Vagina (tissue), 2 donors: ENCODE measurements around the gene MFAP2. TPM values are rescaled to one million over a fixed set of nuclear protein-coding genes. Genes with fewer than 3 reads are reported as not detected.
"Not testable (repeated sequence)": the region's sequence is repeated elsewhere in the genome, so short reads cannot be mapped to it uniquely, and the experiment has no call there.

ENCODE experiments used
- DNase-seq, 2 donors: peaks; one replicate each; pipeline ENCODE4 v3.0.0-alpha.2; 2017; ENCODE audit errors: extremely low spot score in 2 of 2
- H3K27ac ChIP-seq: fragments of 200-600 bp; sonication (generic); one replicate; pipeline ENCODE4 v1.5.1; 2019
- H3K27me3 ChIP-seq: fragments of 200-600 bp; sonication (generic); one replicate; pipeline ENCODE4 v1.5.1; 2019
- H3K36me3 ChIP-seq, 2 donors: fragments of 200-600 bp; sonication (generic); one replicate each; pipeline ENCODE4 v1.5.1; 2017 to 2019
- H3K4me1 ChIP-seq: fragments of 200-600 bp; sonication (generic); one replicate; pipeline ENCODE4 v1.5.1; 2019
- H3K4me3 ChIP-seq, 2 donors: fragments of 200-600 bp; sonication (generic); 1 replicate in 1 of 2; 2 replicates in 1 of 2; pipeline ENCODE4 v1.5.1; 2016 to 2019
- H3K9me3 ChIP-seq: fragments of 200-600 bp; sonication (generic); one replicate; pipeline ENCODE4 v1.5.1; 2019
- CTCF ChIP-seq, 3 experiments: fragments of 450-650 bp in 2 of 3; fragments of 200-600 bp in 1 of 3; sonication (generic) in 1 of 3; IDR thresholded peaks; one replicate each; pipeline ENCODE4 v1.5.1; 2017 to 2019; ENCODE audit warnings: antibody characterized with exemption in 3 of 3, mild to moderate bottlenecking in 2 of 3, moderate library complexity in 2 of 3
- POLR2A ChIP-seq, 2 donors: fragments of 450-650 bp; IDR thresholded peaks; one replicate each; pipeline ENCODE4 v1.6.1; 2017; ENCODE audit warnings: antibody characterized with exemption in 2 of 2, mild to moderate bottlenecking in 2 of 2, moderate library complexity in 2 of 2
- POLR2AphosphoS5 ChIP-seq, 2 donors: sonication (generic); formaldehyde crosslinking; IDR thresholded peaks; one replicate each; pipeline ENCODE4 v1.9.0; 2017; ENCODE audit warnings: antibody characterized with exemption in 2 of 2, mild to moderate bottlenecking in 2 of 2, low read depth in 1 of 2; ENCODE audit not compliant: insufficient read depth in 1 of 2
- intact Hi-C: fragments of 100-400 bp; cut with DNase I; formaldehyde crosslinking; loops from one replicate; pipeline ENCODE4 v1.15.1; 2023
- total RNA-seq: library from RNA; depleted of rRNA; stranded (reverse); fragments of >200 nt; gene quantifications from one replicate; pipeline ENCODE4 v1.2.3, GENCODE V29; 2016

The MFAP2 gene
- total RNA-seq, 1 donor from 2014 or later: 51.1 TPM

GRCh38 chr1:16965486-16966067, 14.8 kb downstream of the MFAP2 start:
- intact Hi-C loops: no loop called here
- no peak overlapping the region for H3K27ac ChIP-seq
- TF ChIP-seq CTCF (IDR thresholded peaks at IDR 0.05) (no peak), POLR2AphosphoS5 (IDR thresholded peaks at IDR 0.05; ENCODE audit: insufficient read depth in 1 of 2, low read depth in 1 of 2) (no peak), POLR2A (IDR thresholded peaks at IDR 0.05) (no peak)
- H3K4me1 ChIP-seq: peaks cover 16% of the 10 kb centered on the region
- DNase-seq: no peak
- H3K9me3 ChIP-seq: no peaks in the 10 kb centered on the region
- H3K4me3 ChIP-seq: no peak overlapping the region
- H3K27me3 ChIP-seq: no peaks in the 10 kb centered on the region
- peaks cover 0 to 10% of the 10 kb centered on the region in 2 donors for H3K36me3 ChIP-seq

GRCh38 chr1:16964169-16964568, 16.3 kb downstream of the MFAP2 start:
- H3K27me3 ChIP-seq, intact Hi-C loops, H3K27ac ChIP-seq, H3K4me3 ChIP-seq, H3K9me3 ChIP-seq, DNase-seq: not testable (repeated sequence)
- Histone ChIP-seq H3K36me3 (peaks cover 0 to 10% of the 10 kb centered on the region in 2 donors), H3K4me1 (peaks cover 16% of the 10 kb centered on the region)

- H3K4me3 ChIP-seq: peak overlapping the region; percentile 38 to 81
Measured at GRCh38 chr1:16961297-16962133, 18.9 kb downstream of the MFAP2 start.

GRCh38 chr1:16960560-16961296, 19.7 kb downstream of the MFAP2 start:
- no peak for DNase-seq
- H3K4me3 ChIP-seq: peak overlapping the region; percentile 38 to 81
- H3K36me3 ChIP-seq: peaks cover 0 to 12% of the 10 kb centered on the region in 2 donors
- H3K27ac ChIP-seq: peak overlapping the region; percentile 21
- H3K9me3 ChIP-seq: no peaks in the 10 kb centered on the region
- TF ChIP-seq CTCF (IDR thresholded peaks at IDR 0.05) (peak in 2 of 3 experiments; percentile 25 to 66), POLR2AphosphoS5 (IDR thresholded peaks at IDR 0.05; ENCODE audit: insufficient read depth in 1 of 2, low read depth in 1 of 2) (peak in 1 of 2 donors; percentile 31), POLR2A (IDR thresholded peaks at IDR 0.05) (no peak)
- no peaks in the 10 kb centered on the region for H3K27me3 ChIP-seq
- H3K4me1 ChIP-seq: no peaks in the 10 kb centered on the region
- intact Hi-C loops: no loop called here

More at GRCh38 chr1:16961297-16962133, 18.9 kb downstream of the MFAP2 start:
- peaks cover 2% of the 10 kb centered on the region for H3K4me1 ChIP-seq
- no peaks in the 10 kb centered on the region for H3K9me3 ChIP-seq
- DNase-seq: no peak
- no peaks in the 10 kb centered on the region for H3K27me3 ChIP-seq
- intact Hi-C loops: no loop called here
- H3K27ac ChIP-seq: peak overlapping the region; percentile 21
- TF ChIP-seq POLR2AphosphoS5 (IDR thresholded peaks at IDR 0.05; ENCODE audit: insufficient read depth in 1 of 2, low read depth in 1 of 2) (no peak), CTCF (IDR thresholded peaks at IDR 0.05) (no peak), POLR2A (IDR thresholded peaks at IDR 0.05) (no peak)
- peaks cover 0 to 13% of the 10 kb centered on the region in 2 donors for H3K36me3 ChIP-seq

- H3K4me1 ChIP-seq: no peaks in the 10 kb centered on the region
- no peak overlapping the region for H3K4me3 ChIP-seq
- intact Hi-C loops: loop anchor here (5.0 kb wide), 1 partner anchor 94 kb away; the partner anchor contains the start of gene SDHB
- no peaks in the 10 kb centered on the region for H3K9me3 ChIP-seq
- no peak for TF ChIP-seq POLR2A (IDR thresholded peaks at IDR 0.05)
- TF ChIP-seq CTCF (IDR thresholded peaks at IDR 0.05): no peak
- no peak for TF ChIP-seq POLR2AphosphoS5 (IDR thresholded peaks at IDR 0.05; ENCODE audit: insufficient read depth in 1 of 2, low read depth in 1 of 2)
- H3K36me3 ChIP-seq: peaks cover 0 to 21% of the 10 kb centered on the region in 2 donors
- no peaks in the 10 kb centered on the region for H3K27me3 ChIP-seq
- no peak for DNase-seq
- H3K27ac ChIP-seq: no peak overlapping the region
Measured at GRCh38 chr1:16958475-16958874, 21.9 kb downstream of the MFAP2 start.
